Lung (tissue), 12 donors: ENCODE measurements around the gene CPEB4. TPM values are rescaled to one million over a fixed set of nuclear protein-coding genes. Genes with fewer than 3 reads are reported as not detected.

Experiments
- ATAC-seq: fragments of 200-7000 bp; cut with Tn5 transposase; one replicate; pipeline ENCODE4 v1.9.1; 2020; ENCODE audit warnings: moderate number of reproducible peaks; ENCODE audit not compliant: insufficient read depth, low FRiP score
- DNase-seq, 3 donors: peaks; one replicate each; pipeline ENCODE4 v3.0.0-alpha.2; 2013 to 2017
- H3K27ac ChIP-seq, 2 donors: one replicate each; pipeline ENCODE4 v1.5.1; 2013; ENCODE audit warnings: mild to moderate bottlenecking in 2 of 2, moderate library complexity in 2 of 2, control low read depth in 1 of 2, inconsistent platforms in 1 of 2, low read depth in 1 of 2, low read length in 1 of 2
- H3K27me3 ChIP-seq, 3 donors: one replicate each; pipeline ENCODE4 v1.5.1; 2013; ENCODE audit warnings: low read length in 2 of 3; ENCODE audit not compliant: control insufficient read depth in 3 of 3, insufficient read depth in 3 of 3
- H3K36me3 ChIP-seq, 4 donors: one replicate each; pipeline ENCODE4 v1.5.1; 2013; ENCODE audit warnings: low read length in 4 of 4, mild to moderate bottlenecking in 1 of 4, moderate library complexity in 1 of 4; ENCODE audit not compliant: control insufficient read depth in 4 of 4, insufficient read depth in 4 of 4
- H3K4me1 ChIP-seq, 5 donors: one replicate each; pipeline ENCODE4 v1.5.1; 2013; ENCODE audit warnings: low read length in 5 of 5, mild to moderate bottlenecking in 2 of 5, moderate library complexity in 1 of 5; ENCODE audit not compliant: control insufficient read depth in 5 of 5, insufficient read depth in 5 of 5
- H3K4me3 ChIP-seq: one replicate; pipeline ENCODE4 v1.5.1; 2013; ENCODE audit warnings: mild to moderate bottlenecking, control low read depth, moderate library complexity
- H3K9ac ChIP-seq, 2 donors: one replicate each; pipeline ENCODE4 v1.5.1; 2013; ENCODE audit warnings: low read length in 2 of 2, control low read depth in 1 of 2; ENCODE audit not compliant: insufficient read depth in 1 of 2
- H3K9me3 ChIP-seq, 4 donors: one replicate each; pipeline ENCODE4 v1.5.1; 2013; ENCODE audit warnings: low read length in 3 of 4, mild to moderate bottlenecking in 1 of 4, moderate library complexity in 1 of 4; ENCODE audit not compliant: control insufficient read depth in 4 of 4, insufficient read depth in 3 of 4
- WGBS, 2 donors: extraction: QIAGEN DNeasy Blood & Tissue Kit; methylation state at CpG; one replicate each; pipeline ENCODE4 v1.1.7; 2013; 5-methylcytosine and 5-hydroxymethylcytosine counted together
- polyA plus RNA-seq, 2 donors: library from polyadenylated mRNA; stranded (reverse); fragments of 200-250 nt; gene quantifications; one replicate each; pipeline ENCODE4 v1.2.1, GENCODE V29; 2013
- total RNA-seq, 2 donors: library from RNA; depleted of rRNA in 1 of 2; stranded (reverse); fragments of >200 nt in 1 of 2; gene quantifications; one replicate each; pipeline ENCODE4 v1.2.1, GENCODE V29; 2014 to 2021
- TF ChIP-seq, protein P1 (sequence below): IDR thresholded peaks from 2 replicates; pipeline ENCODE4 v1.5.1; 2012; ENCODE audit warnings: mild to moderate bottlenecking; ENCODE audit errors: control extremely low read depth, extremely low read depth
- donor health status: control.
- donor health status: control.
- donor health status: Bipolar disorder and iron deficiency.
- donor health status: healthy.
- donor health status: DM: yes; HTN: yes; CAD: no.

The CPEB4 gene
- total and polyA plus RNA-seq, 4 donors, result 9.1 to 62.2 (median 39.1) TPM

- no peaks in the 10 kb centered on the region for H3K36me3 ChIP-seq
- no peak overlapping the region for H3K4me3 ChIP-seq
- H3K27me3 ChIP-seq, result no peaks in the 10 kb centered on the region
- H3K9ac ChIP-seq, result no peak overlapping the region
- peaks cover 0 to 3% (median 0%) of the 10 kb centered on the region in 5 donors for H3K4me1 ChIP-seq
- 92 to 94% methylated on average over 3 of the region's 3 CpGs for WGBS, 2 donors
- H3K27ac ChIP-seq, result no peak overlapping the region
- TF ChIP-seq, protein P1, sequence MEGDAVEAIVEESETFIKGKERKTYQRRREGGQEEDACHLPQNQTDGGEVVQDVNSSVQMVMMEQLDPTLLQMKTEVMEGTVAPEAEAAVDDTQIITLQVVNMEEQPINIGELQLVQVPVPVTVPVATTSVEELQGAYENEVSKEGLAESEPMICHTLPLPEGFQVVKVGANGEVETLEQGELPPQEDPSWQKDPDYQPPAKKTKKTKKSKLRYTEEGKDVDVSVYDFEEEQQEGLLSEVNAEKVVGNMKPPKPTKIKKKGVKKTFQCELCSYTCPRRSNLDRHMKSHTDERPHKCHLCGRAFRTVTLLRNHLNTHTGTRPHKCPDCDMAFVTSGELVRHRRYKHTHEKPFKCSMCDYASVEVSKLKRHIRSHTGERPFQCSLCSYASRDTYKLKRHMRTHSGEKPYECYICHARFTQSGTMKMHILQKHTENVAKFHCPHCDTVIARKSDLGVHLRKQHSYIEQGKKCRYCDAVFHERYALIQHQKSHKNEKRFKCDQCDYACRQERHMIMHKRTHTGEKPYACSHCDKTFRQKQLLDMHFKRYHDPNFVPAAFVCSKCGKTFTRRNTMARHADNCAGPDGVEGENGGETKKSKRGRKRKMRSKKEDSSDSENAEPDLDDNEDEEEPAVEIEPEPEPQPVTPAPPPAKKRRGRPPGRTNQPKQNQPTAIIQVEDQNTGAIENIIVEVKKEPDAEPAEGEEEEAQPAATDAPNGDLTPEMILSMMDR, result no peak
- H3K9me3 ChIP-seq, result peaks cover 0 to 2% (median 0%) of the 10 kb centered on the region in 4 donors
- DNase-seq (no peak), ATAC-seq (no peak)
Observed at GRCh38 chr5:173841710-173842109, 46.4 kb upstream of the CPEB4 start.

DNA sequence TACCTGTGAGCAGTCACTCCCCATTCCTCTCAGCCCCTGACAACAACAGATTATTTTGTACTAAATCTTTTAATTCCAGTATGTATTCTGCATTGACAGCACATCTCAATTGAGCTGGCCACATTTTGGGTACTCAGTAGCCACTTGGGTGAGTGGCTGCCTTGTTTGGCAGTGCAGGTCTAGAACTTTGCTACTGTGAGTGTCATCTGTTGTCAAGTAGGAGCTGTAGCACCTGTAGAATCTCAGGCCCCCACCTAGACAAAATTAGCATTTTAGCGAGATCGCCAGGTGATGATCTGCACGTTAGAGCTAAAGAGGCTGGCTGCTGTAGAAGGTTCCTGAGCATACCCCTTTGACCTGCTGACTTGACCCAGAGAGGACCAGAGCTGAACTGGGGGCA lies 44.4 kb upstream of the CPEB4 start:
- peaks cover 0 to 3% (median 0%) of the 10 kb centered on the region in 5 donors for H3K4me1 ChIP-seq
- H3K36me3 ChIP-seq, result no peaks in the 10 kb centered on the region
- peaks cover 0 to 7% (median 0%) of the 10 kb centered on the region in 4 donors for H3K9me3 ChIP-seq
- TF ChIP-seq, protein P1, result no peak
- H3K9ac ChIP-seq, result no peak overlapping the region
- ATAC-seq (no peak), DNase-seq (no peak)
- H3K27ac ChIP-seq, result no peak overlapping the region
- 80 to 96% methylated on average over 3 of the region's 3 CpGs for WGBS, 2 donors
- H3K4me3 ChIP-seq, result no peak overlapping the region
- no peaks in the 10 kb centered on the region for H3K27me3 ChIP-seq

GRCh38 chr5:173845321-173845720 lies 42.8 kb upstream of the CPEB4 start:
- DNase-seq, result no peak
- 93 to 94% methylated on average over 6 of the region's 6 CpGs for WGBS, 2 donors

More at GRCh38 chr5:173845321-173845720, 42.8 kb upstream of the CPEB4 start:
- H3K4me3 ChIP-seq, result no peak overlapping the region
- no peak for ATAC-seq
- H3K9ac ChIP-seq, result no peak overlapping the region
- TF ChIP-seq, protein P1, result no peak
- no peaks in the 10 kb centered on the region for H3K27me3 ChIP-seq
- no peaks in the 10 kb centered on the region for H3K4me1 ChIP-seq
- no peak overlapping the region for H3K27ac ChIP-seq
- no peaks in the 10 kb centered on the region for H3K36me3 ChIP-seq
- peaks cover 0 to 10% (median 0%) of the 10 kb centered on the region in 4 donors for H3K9me3 ChIP-seq
